Measurements from ENCODE around the gene KLF7. TPM values are rescaled to one million over a fixed set of nuclear protein-coding genes. Genes with fewer than 3 reads are reported as not detected.

Gene KLF7
- total RNA-seq, 1 experiment from 2014 or later, result 32.2 TPM

DNA sequence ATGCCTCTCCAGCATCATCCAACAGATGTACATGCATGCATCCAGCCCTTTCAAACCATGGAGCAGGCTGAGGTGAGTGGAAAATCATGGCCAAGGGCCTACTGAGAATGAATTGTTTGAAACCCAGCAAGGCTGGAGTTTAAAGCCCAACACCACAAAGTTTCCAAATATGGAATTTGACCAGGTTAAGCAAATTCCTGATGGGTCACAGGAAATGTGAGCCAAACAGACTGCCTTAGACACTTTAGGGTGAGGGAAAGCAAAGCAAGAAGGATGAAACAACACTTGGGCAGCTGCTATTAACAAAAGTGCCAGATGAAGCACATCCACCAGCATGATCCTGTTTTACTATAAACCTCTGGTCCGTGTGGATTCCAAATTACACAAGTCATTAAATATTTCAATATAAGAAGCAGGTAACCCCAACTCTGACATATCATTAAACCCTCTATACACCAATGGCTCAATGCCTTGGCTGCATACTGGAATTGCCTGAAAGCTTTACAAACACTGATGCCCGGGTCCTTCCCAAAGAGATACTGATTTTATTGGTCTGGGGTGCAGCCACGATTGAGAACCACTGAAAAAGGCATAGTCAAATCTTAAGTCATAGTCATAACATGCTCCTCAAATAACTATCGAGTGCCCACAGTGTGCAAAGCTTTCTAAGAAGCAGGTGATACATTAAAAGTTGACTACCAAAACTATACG is 9.1 kb downstream of the KLF7 start:
- no CpG with 5 or more reads among the region's 5 CpGs for WGBS (ENCODE audit: extremely low coverage, insufficient read length, low lambda C conversion rate)
- no peak overlapping the region for H4K91ac ChIP-seq (ENCODE audit: insufficient read length, low read depth, low read length)
- no peak overlapping the region for H3K18ac ChIP-seq (ENCODE audit: insufficient read length, low read depth, low read length)
- peaks cover 72 to 87% of the 10 kb centered on the region in 2 experiments for H3K4me1 Mint-ChIP-seq
- no peak overlapping the region for H4K5ac ChIP-seq (ENCODE audit: insufficient read length, low read depth, low read length)
- no peaks in the 10 kb centered on the region for H3K27me3 ChIP-seq (ENCODE audit: insufficient read depth, low read length)
- TF ChIP-seq, protein P1, sequence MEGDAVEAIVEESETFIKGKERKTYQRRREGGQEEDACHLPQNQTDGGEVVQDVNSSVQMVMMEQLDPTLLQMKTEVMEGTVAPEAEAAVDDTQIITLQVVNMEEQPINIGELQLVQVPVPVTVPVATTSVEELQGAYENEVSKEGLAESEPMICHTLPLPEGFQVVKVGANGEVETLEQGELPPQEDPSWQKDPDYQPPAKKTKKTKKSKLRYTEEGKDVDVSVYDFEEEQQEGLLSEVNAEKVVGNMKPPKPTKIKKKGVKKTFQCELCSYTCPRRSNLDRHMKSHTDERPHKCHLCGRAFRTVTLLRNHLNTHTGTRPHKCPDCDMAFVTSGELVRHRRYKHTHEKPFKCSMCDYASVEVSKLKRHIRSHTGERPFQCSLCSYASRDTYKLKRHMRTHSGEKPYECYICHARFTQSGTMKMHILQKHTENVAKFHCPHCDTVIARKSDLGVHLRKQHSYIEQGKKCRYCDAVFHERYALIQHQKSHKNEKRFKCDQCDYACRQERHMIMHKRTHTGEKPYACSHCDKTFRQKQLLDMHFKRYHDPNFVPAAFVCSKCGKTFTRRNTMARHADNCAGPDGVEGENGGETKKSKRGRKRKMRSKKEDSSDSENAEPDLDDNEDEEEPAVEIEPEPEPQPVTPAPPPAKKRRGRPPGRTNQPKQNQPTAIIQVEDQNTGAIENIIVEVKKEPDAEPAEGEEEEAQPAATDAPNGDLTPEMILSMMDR (conservative IDR thresholded peaks at IDR 0.05), result no peak
- H3K4me3 Mint-ChIP-seq, result no peak overlapping the region
- H3K79me1 ChIP-seq (ENCODE audit: insufficient read depth, low read depth, low read length, poor library complexity, severe bottlenecking), result no peaks in the 10 kb centered on the region
- no peak overlapping the region for H3K23ac ChIP-seq (ENCODE audit: insufficient read length, low read depth, low read length)
- no peak overlapping the region for H2BK20ac ChIP-seq (ENCODE audit: low read depth, low read length, poor library complexity, severe bottlenecking)
- H3K79me2 ChIP-seq (ENCODE audit: insufficient read depth, low read length), result peaks cover 33% of the 10 kb centered on the region; the same call in 1 of the 2 replicates
- no peaks in the 10 kb centered on the region for H3K9me3 Mint-ChIP-seq
- no peaks in the 10 kb centered on the region for H3K9me3 ChIP-seq (ENCODE audit: control insufficient read depth, low read depth, low read length)
- H2AK5ac ChIP-seq (ENCODE audit: insufficient read length, low read length), result no peak overlapping the region
- H2AFZ ChIP-seq (ENCODE audit: low read length), result no peak overlapping the region
- no peak overlapping the region for H2BK120ac ChIP-seq (ENCODE audit: low read depth, low read length, poor library complexity, severe bottlenecking)
- no peak overlapping the region for H3K27ac ChIP-seq (ENCODE audit: insufficient read length, low read depth, low read length)
- no peaks in the 10 kb centered on the region for H4K20me1 ChIP-seq (ENCODE audit: control insufficient read depth, insufficient read depth, insufficient read length)
- no peak overlapping the region for H3K4ac ChIP-seq (ENCODE audit: low read depth, low read length)
- H3K4me1 ChIP-seq (ENCODE audit: insufficient read depth, low read length), result peaks cover 23% of the 10 kb centered on the region
- no peaks in the 10 kb centered on the region; a peak in 1 of 7 replicates for H3K36me3 Mint-ChIP-seq (ENCODE audit: insufficient read depth in 1 of 3, low read depth in 3 of 3)
- H2BK5ac ChIP-seq (ENCODE audit: insufficient read length, low read length), result no peak overlapping the region
- H4K8ac ChIP-seq (replicated peaks; ENCODE audit: insufficient read length, low read depth, low read length), result no peak overlapping the region
- H3K9ac ChIP-seq (ENCODE audit: extremely low read depth, insufficient read length, low read length), result no peak overlapping the region
- H2BK12ac ChIP-seq (ENCODE audit: insufficient read length, low read depth, low read length), result no peak overlapping the region
- H3K14ac ChIP-seq (ENCODE audit: insufficient read depth, low read length), result no peak overlapping the region
- H3T11ph ChIP-seq (ENCODE audit: low read length), result no peak overlapping the region
- DNase-seq, result no peak
- no peak overlapping the region for H2BK15ac ChIP-seq (ENCODE audit: low read depth, low read length)
- no peak overlapping the region for H3K56ac ChIP-seq (ENCODE audit: insufficient read length, low read depth, low read length)
- H3K27ac Mint-ChIP-seq, result no peak overlapping the region
- H3K23me2 ChIP-seq (ENCODE audit: insufficient read length, low read depth, low read length, poor library complexity, severe bottlenecking), result no peaks in the 10 kb centered on the region
- no peaks in the 10 kb centered on the region for H3K27me3 Mint-ChIP-seq (ENCODE audit: low read depth)
- no peak overlapping the region for H3K4me2 ChIP-seq (ENCODE audit: insufficient read depth, insufficient read length, low read length)
